Pancreas (tissue), 10 donors: ENCODE data around the gene RUNDC3A. TPM values are rescaled to one million over a fixed set of nuclear protein-coding genes. Genes with fewer than 3 reads are reported as not detected.
A peak's percentile ranks its signal among the peaks of the same experiment; 100 is the strongest.

Experiments
- ATAC-seq, 4 donors: fragments of 200-7000 bp; cut with Tn5 transposase; one replicate each; pipeline versions ENCODE4 v1.8.0 to v1.9.1; 2020; ENCODE audit warnings: mild to moderate bottlenecking in 4 of 4, moderate library complexity in 4 of 4
- DNase-seq, 6 donors: peaks; one replicate each; pipeline ENCODE4 v3.0.0-alpha.2; 2020
- FAIRE-seq: peaks from 2 replicates; lab custom pipeline; 2012; peaks lifted over from hg19 to GRCh38; lab: Jason Lieb, UNC
- H3K27ac ChIP-seq, 4 donors: fragments of 200-600 bp; sonication (generic); 1 replicate in 3 of 4; 2 replicates in 1 of 4; pipeline versions ENCODE4 v1.5.0 to v1.8.0; 2020
- H3K27me3 ChIP-seq, 4 donors: fragments of 200-600 bp; one replicate each; pipeline ENCODE4 v1.8.0; 2021
- H3K36me3 ChIP-seq, 3 donors: fragments of 200-600 bp; sonication (generic) in 1 of 3; one replicate each; pipeline versions ENCODE4 v1.5.0 to v1.8.0; 2020 to 2021
- H3K4me1 ChIP-seq, 3 donors: fragments of 200-600 bp; one replicate each; pipeline ENCODE4 v1.8.0; 2021
- H3K4me3 ChIP-seq, 4 donors: fragments of 200-600 bp; sonication (generic) in 2 of 4; one replicate each; pipeline versions ENCODE4 v1.5.0 to v1.8.0; 2020 to 2021
- H3K9me3 ChIP-seq, 4 donors: fragments of 200-600 bp; one replicate each; pipeline ENCODE4 v1.8.0; 2021
- CTCF ChIP-seq, 4 donors: fragments of 200-600 bp; sonication (generic) in 3 of 4; IDR thresholded peaks; one replicate each; pipeline versions ENCODE4 v1.5.0 to v1.8.0; 2021; ENCODE audit warnings: antibody characterized with exemption in 4 of 4
- WGBS, 2 donors: extraction: QIAGEN DNeasy Blood & Tissue Kit; methylation state at CpG; one replicate each; pipeline ENCODE4 v1.1.7; 2013; 5-methylcytosine and 5-hydroxymethylcytosine counted together
- intact Hi-C, 3 donors: fragments of 100-400 bp; cut with DNase I; formaldehyde crosslinking; loops; one replicate each; pipeline versions ENCODE4 v1.11.1 to v1.14.2; 2022
- polyA plus RNA-seq, 2 donors: library from polyadenylated mRNA; stranded (reverse); fragments of 200-250 nt; gene quantifications; one replicate each; pipeline ENCODE4 v1.2.3, GENCODE V29; 2013
- total RNA-seq, 6 donors: library from RNA; stranded (reverse); fragmentation: NEBNext Ultra II Directional in 4 of 6; extraction: Animal tissue kit (Norgen Biotek cat#: 25700) in 4 of 6; gene quantifications; one replicate each; pipeline versions ENCODE4 v1.2.1 to v1.2.4, GENCODE V29; 2021 to 2023
- donor health status: healthy with polysubstance abuse.
- donor health status: DM: no; HTN: no; CAD: no; lungs with moderate emphysema.
- donor health status: DM: no; HTN: no; CAD: no.
- donor health status: control.
- donor health status: control.
- donor health status: Bipolar disorder and iron deficiency.
- donor health status: DM: yes; HTN: yes; CAD: no.
- donor health status: DM: no; HTN: no; CAD: no.
- donor health status: DM: no; HTN: no; CAD: no.
- donor health status: DM: yes; HTN: yes; CAD: no.

RUNDC3A gene
- total and polyA plus RNA-seq, 8 donors: 0.56 to 59.4 (median 4.1) TPM

GRCh38 chr17:44293509-44294226, 14.7 kb upstream of the RUNDC3A start:
- H3K36me3 ChIP-seq: no peaks in the 10 kb centered on the region
- DNase-seq (no peak), ATAC-seq (no peak), FAIRE-seq (no peak)
- no peaks in the 10 kb centered on the region for H3K27me3 ChIP-seq
- TF ChIP-seq CTCF (IDR thresholded peaks at IDR 0.05): no peak
- no peaks in the 10 kb centered on the region for H3K4me1 ChIP-seq
- H3K27ac ChIP-seq: no peak overlapping the region
- H3K4me3 ChIP-seq: no peak overlapping the region
- H3K9me3 ChIP-seq: no peaks in the 10 kb centered on the region
- WGBS, 2 donors: 77 to 81% methylated on average over 9 of the region's 9 CpGs
- intact Hi-C loops: no loop called here

- no peak for TF ChIP-seq CTCF (IDR thresholded peaks at IDR 0.05)
- Histone ChIP-seq H3K27me3 (no peaks in the 10 kb centered on the region), H3K27ac (no peak overlapping the region), H3K4me3 (no peak overlapping the region), H3K9me3 (no peaks in the 10 kb centered on the region), H3K36me3 (no peaks in the 10 kb centered on the region), H3K4me1 (no peaks in the 10 kb centered on the region)
- no peak for DNase-seq
- FAIRE-seq: no peak
- ATAC-seq: no peak
- 62 to 83% methylated on average over 3 of the region's 3 CpGs for WGBS, 2 donors
- intact Hi-C loops: no loop called here
These were observed 10.4 kb upstream of the RUNDC3A start for GRCh38 chr17:44297975-44298374.

GRCh38 chr17:44304651-44305050, 3.8 kb upstream of the RUNDC3A start:
- H3K4me3 ChIP-seq: no peak overlapping the region
- DNase-seq (no peak), ATAC-seq (no peak), FAIRE-seq (no peak)
- intact Hi-C loops: no loop called here
- H3K27me3 ChIP-seq: no peaks in the 10 kb centered on the region
- TF ChIP-seq CTCF (IDR thresholded peaks at IDR 0.05): no peak
- H3K4me1 ChIP-seq: peaks cover 6 to 8% (median 6%) of the 10 kb centered on the region in 3 donors
- no peak overlapping the region for H3K27ac ChIP-seq
- H3K36me3 ChIP-seq: no peaks in the 10 kb centered on the region
- H3K9me3 ChIP-seq: no peaks in the 10 kb centered on the region

- H3K4me3 ChIP-seq: peak overlapping the region in 3 of 4 donors; percentile 46 to 53 (median 52)
- intact Hi-C loops: no loop called here
- WGBS, 2 donors: 2 to 3% methylated on average over 25 to 26 of the region's 26 CpGs
These were observed 814 bp upstream of the RUNDC3A start for GRCh38 chr17:44307387-44308186.

More at GRCh38 chr17:44307387-44308186, 814 bp upstream of the RUNDC3A start:
- peak in 5 of 6 donors; percentile 43 to 85 (median 66) for DNase-seq
- peak; percentile 71 to 79 (median 76) for ATAC-seq
- no peaks in the 10 kb centered on the region for H3K9me3 ChIP-seq
- H3K36me3 ChIP-seq: no peaks in the 10 kb centered on the region
- H3K27ac ChIP-seq: peak overlapping the region in 1 of 4 donors; percentile 22
- TF ChIP-seq CTCF (IDR thresholded peaks at IDR 0.05): no peak
- no peak for FAIRE-seq
- peaks cover 6 to 8% (median 6%) of the 10 kb centered on the region in 3 donors for H3K4me1 ChIP-seq
- no peaks in the 10 kb centered on the region for H3K27me3 ChIP-seq
